22Rv1 (cell line): ENCODE results near the gene RRAS2.
"Not testable (repeated sequence)": the region's sequence is repeated elsewhere in the genome, so short reads cannot be mapped to it uniquely, and the experiment has no call there.

Source experiments
- H3K27ac ChIP-seq: fragments of 450-650 bp; 2 replicates; pipeline ENCODE4 v1.5.1; 2017
- ZFX ChIP-seq: fragments of 450-650 bp; IDR thresholded peaks from 2 replicates; pipeline ENCODE4 v1.6.1; 2017; ENCODE audit warnings: antibody characterized with exemption, borderline replicate concordance
- TF ChIP-seq, protein P1 (sequence below): fragments of 450-650 bp; IDR thresholded peaks from 2 replicates; pipeline ENCODE4 v1.5.1; 2017; ENCODE audit warnings: mild to moderate bottlenecking

RRAS2 gene

DNA sequence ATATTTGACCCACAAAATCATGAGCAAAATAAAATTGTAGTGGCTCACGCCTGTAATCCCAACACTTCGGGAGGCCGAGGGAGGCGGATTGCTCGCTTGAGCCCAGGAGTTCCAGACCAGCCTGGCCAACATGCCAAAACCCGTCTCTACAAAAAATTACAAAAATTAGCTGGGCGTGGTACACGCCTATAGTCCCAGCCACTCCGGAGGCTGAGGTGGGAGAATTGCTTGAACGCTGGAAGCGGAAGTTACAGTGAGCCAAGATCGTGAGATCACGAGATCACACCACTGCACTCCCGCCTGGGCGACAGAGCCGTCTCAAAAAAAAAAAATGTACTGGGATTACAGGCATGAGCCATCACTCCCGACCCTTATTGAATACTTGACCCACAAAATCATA is 2.0 kb upstream of the RRAS2 start:
- TF ChIP-seq, protein P1, sequence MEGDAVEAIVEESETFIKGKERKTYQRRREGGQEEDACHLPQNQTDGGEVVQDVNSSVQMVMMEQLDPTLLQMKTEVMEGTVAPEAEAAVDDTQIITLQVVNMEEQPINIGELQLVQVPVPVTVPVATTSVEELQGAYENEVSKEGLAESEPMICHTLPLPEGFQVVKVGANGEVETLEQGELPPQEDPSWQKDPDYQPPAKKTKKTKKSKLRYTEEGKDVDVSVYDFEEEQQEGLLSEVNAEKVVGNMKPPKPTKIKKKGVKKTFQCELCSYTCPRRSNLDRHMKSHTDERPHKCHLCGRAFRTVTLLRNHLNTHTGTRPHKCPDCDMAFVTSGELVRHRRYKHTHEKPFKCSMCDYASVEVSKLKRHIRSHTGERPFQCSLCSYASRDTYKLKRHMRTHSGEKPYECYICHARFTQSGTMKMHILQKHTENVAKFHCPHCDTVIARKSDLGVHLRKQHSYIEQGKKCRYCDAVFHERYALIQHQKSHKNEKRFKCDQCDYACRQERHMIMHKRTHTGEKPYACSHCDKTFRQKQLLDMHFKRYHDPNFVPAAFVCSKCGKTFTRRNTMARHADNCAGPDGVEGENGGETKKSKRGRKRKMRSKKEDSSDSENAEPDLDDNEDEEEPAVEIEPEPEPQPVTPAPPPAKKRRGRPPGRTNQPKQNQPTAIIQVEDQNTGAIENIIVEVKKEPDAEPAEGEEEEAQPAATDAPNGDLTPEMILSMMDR = no peak
- TF ChIP-seq ZFX = no peak
- no peak overlapping the region for H3K27ac ChIP-seq

DNA sequence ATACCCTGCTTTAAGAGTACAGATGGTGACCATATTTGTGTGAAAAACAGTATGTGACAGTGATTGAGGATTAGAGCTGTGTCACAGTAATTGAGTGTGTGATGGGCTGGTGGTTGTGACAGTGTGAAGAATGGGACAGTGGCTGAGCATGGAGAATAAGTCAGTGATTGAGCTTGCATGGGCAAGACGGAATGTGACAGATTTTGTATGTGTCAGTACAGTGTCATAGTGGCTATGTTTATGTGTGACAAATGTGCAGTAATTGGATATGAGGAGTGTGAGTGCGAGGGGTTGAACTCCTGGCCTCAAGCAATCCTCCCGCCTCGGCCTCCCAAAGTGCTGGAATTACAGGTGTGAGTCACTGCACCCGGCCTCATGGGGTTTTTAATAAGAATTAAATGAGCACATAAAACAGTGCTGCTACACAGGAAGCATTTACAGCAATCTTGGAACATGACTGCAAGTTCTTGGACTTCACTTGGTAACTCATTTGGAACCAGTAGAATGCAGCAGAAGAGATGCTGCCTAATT is 583 bp upstream of the RRAS2 start:
- no peak overlapping the region for H3K27ac ChIP-seq
- TF ChIP-seq, protein P1 = no peak

DNA sequence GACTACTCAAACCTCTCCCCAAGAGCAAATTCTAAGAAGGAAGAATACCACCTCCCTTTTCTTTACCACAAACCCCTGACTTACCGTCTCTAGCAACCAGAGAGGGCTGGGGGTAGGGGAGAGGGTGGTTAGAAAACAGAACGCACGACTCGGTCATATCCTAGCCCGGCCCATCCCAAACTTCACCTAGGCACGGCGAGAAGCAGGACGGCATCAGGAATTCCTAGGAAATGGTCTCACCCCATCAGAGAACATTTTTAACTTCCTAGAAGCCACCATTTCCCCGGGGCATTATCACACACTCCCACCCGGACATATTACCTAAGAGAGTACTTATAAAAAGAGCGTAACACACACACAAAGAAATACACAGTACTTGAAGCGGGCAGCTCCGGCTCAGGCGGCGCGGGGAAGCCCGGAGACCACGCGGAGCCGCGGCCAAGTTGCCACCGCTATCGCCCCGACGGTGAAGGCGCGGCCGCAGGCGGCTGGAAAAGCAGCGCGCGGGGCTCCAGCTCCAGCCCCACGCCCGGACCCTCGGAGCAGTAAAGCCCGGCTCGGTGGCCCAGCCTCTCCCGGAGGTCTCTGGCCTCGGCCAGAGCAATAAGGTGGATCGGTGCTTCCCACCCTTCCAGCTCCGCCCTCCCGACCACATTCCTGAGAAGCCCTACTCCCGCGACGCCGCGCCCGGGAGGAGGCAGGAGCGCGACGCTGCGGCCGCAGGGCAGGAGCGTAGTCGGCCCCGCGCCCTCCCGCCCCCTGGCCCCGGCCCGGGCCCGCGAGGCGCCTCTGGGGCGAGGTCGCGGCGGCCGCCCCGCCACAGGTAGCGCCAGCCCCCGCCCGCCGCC is 878 bp downstream of the RRAS2 start:
- no peak for TF ChIP-seq ZFX
- TF ChIP-seq, protein P1 = 0 out of 2 replicates have a peak, but pooled peaks have one; percentile 3
- peak overlapping the region; percentile 31 for H3K27ac ChIP-seq

DNA sequence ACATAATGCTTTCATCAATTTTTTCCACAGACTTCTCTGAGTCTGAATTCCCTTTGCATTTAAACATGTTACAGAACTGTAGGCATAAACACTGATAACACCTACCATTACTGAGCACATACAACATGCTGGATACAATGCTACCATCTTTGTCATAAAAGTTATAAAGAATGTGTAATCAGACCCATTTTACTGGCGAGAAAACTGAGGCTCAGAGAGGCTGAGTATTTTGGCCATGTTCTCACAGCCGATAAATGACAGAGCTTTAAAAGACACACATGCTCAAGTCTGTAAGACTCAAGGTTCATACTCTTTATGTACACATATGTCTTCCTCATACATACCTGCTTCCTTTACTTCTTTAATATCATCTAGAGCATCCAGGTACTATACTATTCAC is 2.6 kb downstream of the RRAS2 start:
- no peak overlapping the region for H3K27ac ChIP-seq
- TF ChIP-seq ZFX = no peak

DNA sequence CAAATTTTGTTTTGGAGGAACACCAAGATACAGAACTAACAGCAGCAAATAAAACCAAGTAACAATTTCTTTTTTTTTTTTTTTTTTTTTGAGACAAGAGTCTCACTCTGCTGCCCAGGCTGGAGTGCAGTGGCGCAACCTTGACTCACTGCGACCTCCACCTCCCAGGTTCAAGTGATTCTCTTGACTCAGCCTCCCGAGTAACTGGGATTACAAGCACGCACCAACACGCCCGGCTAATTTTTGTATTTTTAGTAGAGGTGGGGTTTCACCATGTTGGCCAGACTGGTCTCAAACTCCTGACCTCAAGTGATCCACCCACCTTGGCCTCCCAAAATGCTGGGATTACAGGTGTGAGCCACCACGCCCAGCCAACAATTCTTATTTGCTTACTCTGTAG is 4.4 kb downstream of the RRAS2 start:
- not testable (repeated sequence) for H3K27ac ChIP-seq

DNA sequence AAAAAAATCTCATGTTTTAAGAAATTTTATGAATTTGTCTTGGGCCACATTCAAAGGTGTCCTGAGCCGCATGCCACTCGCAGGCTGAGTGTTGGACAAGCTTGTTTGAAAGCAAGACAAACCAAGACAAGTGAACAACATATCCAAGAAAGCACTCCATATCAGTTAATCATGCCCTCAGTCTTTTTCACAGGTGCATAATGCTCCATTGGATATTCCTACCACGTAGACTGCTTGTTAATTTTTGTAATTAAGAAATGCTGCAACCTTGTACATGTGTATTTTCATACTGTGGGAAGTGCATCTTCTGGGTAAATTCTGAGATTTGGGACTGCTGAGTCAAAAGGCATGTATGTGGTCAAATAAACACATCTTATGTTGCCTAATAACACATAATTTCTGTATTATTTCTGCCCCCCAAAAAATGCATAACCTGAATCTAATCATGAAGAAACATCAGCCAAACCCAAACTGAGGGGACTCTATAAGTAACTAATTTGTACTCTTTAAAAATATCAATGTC is 8.2 kb downstream of the RRAS2 start:
- TF ChIP-seq ZFX = no peak
- TF ChIP-seq, protein P1 = no peak
- no peak overlapping the region for H3K27ac ChIP-seq

DNA sequence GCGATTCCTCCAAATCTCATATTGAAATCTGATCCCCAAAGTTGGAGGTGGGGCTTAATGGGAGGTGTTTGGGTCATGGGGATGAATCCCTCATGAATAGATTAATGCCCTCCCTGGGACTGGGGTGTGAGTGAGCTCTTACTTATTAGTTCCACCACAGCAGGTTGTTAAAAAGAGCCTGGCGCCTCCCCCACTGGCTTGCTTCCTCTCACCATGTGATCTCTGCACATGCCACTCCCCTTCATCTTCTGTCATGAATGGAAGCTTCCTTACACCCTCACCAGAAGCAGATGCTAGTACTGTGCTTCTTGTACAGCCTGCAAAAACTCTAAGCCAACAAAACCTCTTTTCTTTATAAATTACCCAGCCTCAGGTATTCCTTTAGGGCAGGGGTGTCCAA is 8.8 kb downstream of the RRAS2 start:
- TF ChIP-seq, protein P1 = no peak
- no peak for TF ChIP-seq ZFX
- no peak overlapping the region for H3K27ac ChIP-seq

DNA sequence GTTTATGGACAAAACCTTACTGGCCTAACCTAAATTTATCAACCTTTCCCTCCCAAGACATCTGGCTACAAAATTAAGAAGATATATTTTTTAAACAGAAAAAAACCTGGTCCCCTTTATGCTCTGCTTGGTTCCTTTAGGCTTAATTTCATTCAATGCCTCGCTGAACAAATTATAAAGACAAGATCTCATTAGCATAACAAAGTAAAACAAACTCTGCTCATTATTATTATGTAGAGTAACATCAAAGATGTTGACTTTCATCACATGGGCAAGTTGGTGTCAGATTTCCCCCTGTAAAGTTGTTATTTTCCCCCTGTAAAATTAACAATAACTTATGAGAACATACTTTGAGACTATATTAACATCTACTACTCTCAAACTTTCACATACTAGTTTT is 11.0 kb downstream of the RRAS2 start:
- no peak for TF ChIP-seq ZFX
- TF ChIP-seq, protein P1 = no peak
- no peak overlapping the region for H3K27ac ChIP-seq
